ENCODE measurements around the gene FILIP1L. TPM values are rescaled to one million over a fixed set of nuclear protein-coding genes. Genes with fewer than 3 reads are reported as not detected.

Gene FILIP1L
- total and polyA plus RNA-seq, 2 of the 13 experiments (the other 11 are each of a cell fraction or from before 2014, with no cell fraction given) = 8.1 to 187 TPM

DNA sequence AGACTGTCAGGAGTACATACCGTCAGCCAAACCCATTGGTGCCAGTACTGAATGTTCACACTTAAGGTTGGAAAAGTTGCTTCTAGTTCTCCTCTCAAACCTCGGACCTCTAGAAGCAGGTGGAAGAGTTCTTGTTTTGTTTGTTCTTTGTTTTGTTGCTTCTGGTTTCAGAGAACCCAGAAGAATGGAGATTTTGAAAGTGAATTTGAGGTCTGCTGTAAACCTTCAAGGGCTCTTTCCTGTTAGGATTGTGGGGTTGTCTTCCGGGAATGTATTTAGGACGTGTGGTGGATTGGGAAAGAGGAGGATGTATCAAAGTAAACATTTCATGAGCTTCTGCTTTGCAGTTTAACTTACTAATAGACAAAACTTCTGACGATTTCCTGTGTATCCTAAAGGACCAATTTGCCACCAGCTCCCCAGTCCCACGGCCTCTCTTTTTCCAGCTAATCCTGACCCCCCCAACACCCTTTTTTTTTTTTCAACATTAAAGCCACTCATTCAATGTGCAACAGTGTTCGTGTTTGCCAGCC, 50.3 kb downstream of the FILIP1L start (continued):
- TF ChIP-seq, protein P1, sequence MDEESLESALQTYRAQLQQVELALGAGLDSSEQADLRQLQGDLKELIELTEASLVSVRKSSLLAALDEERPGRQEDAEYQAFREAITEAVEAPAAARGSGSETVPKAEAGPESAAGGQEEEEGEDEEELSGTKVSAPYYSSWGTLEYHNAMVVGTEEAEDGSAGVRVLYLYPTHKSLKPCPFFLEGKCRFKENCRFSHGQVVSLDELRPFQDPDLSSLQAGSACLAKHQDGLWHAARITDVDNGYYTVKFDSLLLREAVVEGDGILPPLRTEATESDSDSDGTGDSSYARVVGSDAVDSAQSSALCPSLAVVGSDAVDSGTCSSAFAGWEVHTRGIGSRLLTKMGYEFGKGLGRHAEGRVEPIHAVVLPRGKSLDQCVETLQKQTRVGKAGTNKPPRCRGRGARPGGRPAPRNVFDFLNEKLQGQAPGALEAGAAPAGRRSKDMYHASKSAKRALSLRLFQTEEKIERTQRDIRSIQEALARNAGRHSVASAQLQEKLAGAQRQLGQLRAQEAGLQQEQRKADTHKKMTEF (CRISPR knock-in tag; IDR thresholded peaks at IDR 0.05) = peak; percentile 88
- TF ChIP-seq PCBP2 (optimal IDR thresholded peaks at IDR 0.05; ENCODE audit: low read depth, low read length, poor library complexity, severe bottlenecking) (no peak), ZNF549 (CRISPR knock-in tag; IDR thresholded peaks at IDR 0.05) (no peak), ZNF761 (CRISPR knock-in tag; conservative IDR thresholded peaks at IDR 0.05) (no peak; the same call in 1 of the 2 replicates), ZNF407 (CRISPR knock-in tag; IDR thresholded peaks at IDR 0.05; ENCODE audit: not compliant biosample characterization) (no peak), ZNF567 (CRISPR knock-in tag; IDR thresholded peaks at IDR 0.05; ENCODE audit: borderline replicate concordance) (no peak), ATRX (CRISPR knock-in tag; IDR thresholded peaks at IDR 0.05; ENCODE audit: borderline replicate concordance) (no peak), MZF1 (CRISPR knock-in tag; IDR thresholded peaks at IDR 0.05; ENCODE audit: borderline replicate concordance) (no peak), ZNF563 (CRISPR knock-in tag; IDR thresholded peaks at IDR 0.05) (no peak), CBFB (CRISPR knock-in tag; IDR thresholded peaks at IDR 0.05) (no peak), NFYB (CRISPR knock-in tag; IDR thresholded peaks at IDR 0.05) (no peak), KAT8 (CRISPR knock-in tag; IDR thresholded peaks at IDR 0.05) (peak; percentile 73), CAMTA2 (CRISPR knock-in tag; IDR thresholded peaks at IDR 0.05; ENCODE audit: borderline replicate concordance) (no peak), ZNF644 (CRISPR knock-in tag; IDR thresholded peaks at IDR 0.05; ENCODE audit: low read depth) (peak; percentile 59; the same call in 1 of the 2 replicates), ZNF180 (CRISPR knock-in tag; IDR thresholded peaks at IDR 0.05; ENCODE audit: borderline replicate concordance, low read depth) (no peak)
- TF ChIP-seq, protein P2, sequence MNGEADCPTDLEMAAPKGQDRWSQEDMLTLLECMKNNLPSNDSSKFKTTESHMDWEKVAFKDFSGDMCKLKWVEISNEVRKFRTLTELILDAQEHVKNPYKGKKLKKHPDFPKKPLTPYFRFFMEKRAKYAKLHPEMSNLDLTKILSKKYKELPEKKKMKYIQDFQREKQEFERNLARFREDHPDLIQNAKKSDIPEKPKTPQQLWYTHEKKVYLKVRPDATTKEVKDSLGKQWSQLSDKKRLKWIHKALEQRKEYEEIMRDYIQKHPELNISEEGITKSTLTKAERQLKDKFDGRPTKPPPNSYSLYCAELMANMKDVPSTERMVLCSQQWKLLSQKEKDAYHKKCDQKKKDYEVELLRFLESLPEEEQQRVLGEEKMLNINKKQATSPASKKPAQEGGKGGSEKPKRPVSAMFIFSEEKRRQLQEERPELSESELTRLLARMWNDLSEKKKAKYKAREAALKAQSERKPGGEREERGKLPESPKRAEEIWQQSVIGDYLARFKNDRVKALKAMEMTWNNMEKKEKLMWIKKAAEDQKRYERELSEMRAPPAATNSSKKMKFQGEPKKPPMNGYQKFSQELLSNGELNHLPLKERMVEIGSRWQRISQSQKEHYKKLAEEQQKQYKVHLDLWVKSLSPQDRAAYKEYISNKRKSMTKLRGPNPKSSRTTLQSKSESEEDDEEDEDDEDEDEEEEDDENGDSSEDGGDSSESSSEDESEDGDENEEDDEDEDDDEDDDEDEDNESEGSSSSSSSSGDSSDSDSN (CRISPR knock-in tag; IDR thresholded peaks at IDR 0.05) = no peak
- TF ChIP-seq, protein P3, sequence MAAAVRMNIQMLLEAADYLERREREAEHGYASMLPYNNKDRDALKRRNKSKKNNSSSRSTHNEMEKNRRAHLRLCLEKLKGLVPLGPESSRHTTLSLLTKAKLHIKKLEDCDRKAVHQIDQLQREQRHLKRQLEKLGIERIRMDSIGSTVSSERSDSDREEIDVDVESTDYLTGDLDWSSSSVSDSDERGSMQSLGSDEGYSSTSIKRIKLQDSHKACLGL (CRISPR knock-in tag; IDR thresholded peaks at IDR 0.05) = no peak
- TF ChIP-seq, protein P4, sequence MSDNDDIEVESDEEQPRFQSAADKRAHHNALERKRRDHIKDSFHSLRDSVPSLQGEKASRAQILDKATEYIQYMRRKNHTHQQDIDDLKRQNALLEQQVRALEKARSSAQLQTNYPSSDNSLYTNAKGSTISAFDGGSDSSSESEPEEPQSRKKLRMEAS (IDR thresholded peaks at IDR 0.05) = peak; percentile 44; the same call in 1 of the 2 replicates

All from HepG2 (cell line).